ENCODE measurements around the gene L3MBTL2.

L3MBTL2 gene

DNA sequence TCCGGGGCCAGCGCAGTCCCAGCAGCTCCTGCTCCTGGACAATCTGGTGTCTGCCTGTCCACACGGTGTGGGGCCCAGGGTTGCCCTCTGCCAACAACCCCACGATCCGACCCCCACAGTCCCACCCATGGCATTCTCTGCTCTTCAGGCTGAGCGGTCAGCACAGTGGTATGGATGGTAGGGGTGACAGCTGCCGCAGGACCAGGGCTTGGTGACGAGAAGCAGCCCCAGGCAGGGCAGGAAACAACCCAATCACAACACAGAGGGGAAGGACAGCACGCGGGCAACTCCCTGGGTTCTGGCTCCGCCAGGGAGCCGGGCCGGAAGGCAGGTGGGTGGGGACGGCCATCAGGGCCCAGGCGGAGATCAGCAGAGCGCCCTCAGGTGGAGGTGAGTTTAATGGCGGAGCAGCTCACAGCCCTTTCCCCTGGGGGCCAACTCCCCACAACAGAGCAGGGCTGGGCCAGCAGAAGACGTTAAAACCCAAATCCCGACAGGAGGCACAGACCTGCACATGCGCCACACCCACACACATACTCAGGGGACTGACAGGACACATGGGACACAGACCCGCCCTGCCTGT lies 40.9 kb downstream of the L3MBTL2 start:
- DNase-seq (ENCODE audit: extremely low read depth, insufficient read length): no peak
- no peak overlapping the region for H3K4me3 ChIP-seq (replicated peaks; ENCODE audit: low read depth, low read length)
- TF ChIP-seq CTCF (IDR thresholded peaks at IDR 0.05; ENCODE audit: insufficient read depth, low read length, poor library complexity, severe bottlenecking): no peak
- H3K27me3 ChIP-seq (replicated peaks; ENCODE audit: control insufficient read depth, insufficient read depth, low read length): no peaks in the 10 kb centered on the region
- H3K36me3 ChIP-seq (ENCODE audit: control insufficient read depth, insufficient read depth, low read length): peaks cover 47% of the 10 kb centered on the region

DNA sequence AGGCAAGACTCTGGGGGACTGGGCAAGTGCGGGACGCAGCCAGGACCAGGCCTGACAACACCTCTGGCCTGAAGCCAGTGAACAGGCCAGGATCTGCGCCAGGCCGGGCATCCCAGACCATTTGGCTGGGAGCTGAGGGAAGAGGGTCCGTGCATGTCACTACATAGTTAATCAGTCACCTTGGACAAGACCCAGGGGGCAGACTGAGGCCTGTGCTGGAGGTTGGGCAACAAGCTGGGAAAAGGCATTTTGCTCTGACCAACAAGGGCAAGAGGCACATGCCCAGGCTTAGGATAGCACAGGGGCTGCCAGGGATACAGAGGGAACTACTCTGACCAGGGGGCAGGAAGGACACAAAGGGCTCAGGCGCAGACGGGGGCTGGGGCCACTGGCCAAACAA lies 42.6 kb downstream of the L3MBTL2 start:
- Histone ChIP-seq H3K4me3 (replicated peaks; ENCODE audit: low read depth, low read length) (no peak overlapping the region), H3K27me3 (replicated peaks; ENCODE audit: control insufficient read depth, insufficient read depth, low read length) (no peaks in the 10 kb centered on the region), H3K36me3 (ENCODE audit: control insufficient read depth, insufficient read depth, low read length) (peaks cover 52% of the 10 kb centered on the region)
- TF ChIP-seq CTCF (IDR thresholded peaks at IDR 0.05; ENCODE audit: insufficient read depth, low read length, poor library complexity, severe bottlenecking): no peak
- no peak for DNase-seq (ENCODE audit: extremely low read depth, insufficient read length)

- no peak for DNase-seq (ENCODE audit: extremely low read depth, insufficient read length)
- peaks cover 57% of the 10 kb centered on the region for H3K36me3 ChIP-seq (ENCODE audit: control insufficient read depth, insufficient read depth, low read length)
- no peak for TF ChIP-seq CTCF (IDR thresholded peaks at IDR 0.05; ENCODE audit: insufficient read depth, low read length, poor library complexity, severe bottlenecking)
- no peaks in the 10 kb centered on the region for H3K27me3 ChIP-seq (replicated peaks; ENCODE audit: control insufficient read depth, insufficient read depth, low read length)
- no peak overlapping the region for H3K4me3 ChIP-seq (replicated peaks; ENCODE audit: low read depth, low read length)
These were observed 43.2 kb downstream of the L3MBTL2 start for GRCh38 chr22:41248314-41248713.

DNA sequence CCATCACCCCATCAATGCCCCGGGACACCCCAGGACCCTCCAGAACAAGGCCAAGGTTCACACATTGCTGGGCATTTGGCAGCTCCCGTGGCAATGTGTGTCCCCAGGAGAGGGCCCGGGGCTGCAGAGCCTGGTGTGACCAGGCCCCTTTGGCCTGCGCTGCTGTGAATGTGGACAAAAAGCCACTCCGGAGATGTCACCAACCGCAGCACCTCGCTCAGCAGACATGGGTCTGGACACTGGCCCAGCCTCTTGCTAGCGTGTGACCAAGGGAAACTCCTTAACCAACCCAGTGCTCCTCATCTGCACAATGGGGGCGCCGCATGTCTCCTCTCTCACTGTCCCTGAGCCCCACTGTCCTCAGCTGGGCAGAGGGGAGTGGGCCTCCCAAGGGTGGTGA lies 43.6 kb downstream of the L3MBTL2 start:
- H3K36me3 ChIP-seq (ENCODE audit: control insufficient read depth, insufficient read depth, low read length): peaks cover 58% of the 10 kb centered on the region
- no peak for TF ChIP-seq CTCF (IDR thresholded peaks at IDR 0.05; ENCODE audit: insufficient read depth, low read length, poor library complexity, severe bottlenecking)
- no peak for DNase-seq (ENCODE audit: extremely low read depth, insufficient read length)
- H3K4me3 ChIP-seq (replicated peaks; ENCODE audit: low read depth, low read length): no peak overlapping the region
- no peaks in the 10 kb centered on the region for H3K27me3 ChIP-seq (replicated peaks; ENCODE audit: control insufficient read depth, insufficient read depth, low read length)

DNA sequence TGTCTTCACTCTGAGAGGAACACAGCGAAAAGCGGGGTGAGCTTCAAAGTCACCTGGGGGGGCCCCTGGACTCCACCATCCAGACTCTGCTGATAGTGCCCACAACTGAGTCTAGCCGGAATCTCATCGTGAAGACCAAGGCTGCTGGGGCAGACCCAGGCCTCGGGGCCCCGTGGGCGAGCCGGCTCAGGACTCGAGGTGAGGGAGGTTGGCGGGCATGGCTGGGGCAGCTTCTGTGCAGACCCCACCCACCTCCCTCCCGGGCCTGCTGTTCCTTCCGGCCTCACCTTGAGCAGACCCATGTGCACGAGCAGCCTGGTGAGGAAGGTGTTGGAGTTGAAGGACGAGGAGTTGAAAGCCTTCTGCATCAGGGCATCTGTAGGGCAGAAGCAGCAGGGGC lies 44.3 kb downstream of the L3MBTL2 start:
- no peak overlapping the region for H3K4me3 ChIP-seq (replicated peaks; ENCODE audit: low read depth, low read length)
- peaks cover 61% of the 10 kb centered on the region for H3K36me3 ChIP-seq (ENCODE audit: control insufficient read depth, insufficient read depth, low read length)
- no peak for TF ChIP-seq CTCF (IDR thresholded peaks at IDR 0.05; ENCODE audit: insufficient read depth, low read length, poor library complexity, severe bottlenecking)

GRCh38 chr22:41250127-41250526 lies 45.0 kb downstream of the L3MBTL2 start:
- DNase-seq (ENCODE audit: extremely low read depth, insufficient read length): no peak
- no peak overlapping the region for H3K4me3 ChIP-seq (replicated peaks; ENCODE audit: low read depth, low read length)
- H3K27me3 ChIP-seq (replicated peaks; ENCODE audit: control insufficient read depth, insufficient read depth, low read length): no peaks in the 10 kb centered on the region
- H3K36me3 ChIP-seq (ENCODE audit: control insufficient read depth, insufficient read depth, low read length): peaks cover 59% of the 10 kb centered on the region
- no peak for TF ChIP-seq CTCF (IDR thresholded peaks at IDR 0.05; ENCODE audit: insufficient read depth, low read length, poor library complexity, severe bottlenecking)

More for the DNA sequence above, 44.3 kb downstream of the L3MBTL2 start:
- no peaks in the 10 kb centered on the region for H3K27me3 ChIP-seq (replicated peaks; ENCODE audit: control insufficient read depth, insufficient read depth, low read length)
- no peak for DNase-seq (ENCODE audit: extremely low read depth, insufficient read length)
